ENCODE results near the gene CNIH3. TPM values are rescaled to one million over a fixed set of nuclear protein-coding genes. Genes with fewer than 3 reads are reported as not detected.

The CNIH3 gene
- total RNA-seq, 2 experiments from 2014 or later: 1.8 to 2.5 TPM

- H3K27me3 Mint-ChIP-seq: peaks cover 4% of the 10 kb centered on the region
- no peaks in the 10 kb centered on the region for H3K4me1 Mint-ChIP-seq (ENCODE audit: low read depth)
- Histone ChIP-seq H3K27ac (ENCODE audit: low read depth in 1 of 2, low read length in 2 of 2) (no peak overlapping the region), H3K4me1 (ENCODE audit: insufficient read depth, low read length) (no peaks in the 10 kb centered on the region), H3K36me3 (ENCODE audit: insufficient read depth, low read length) (no peaks in the 10 kb centered on the region), H3K9me3 (ENCODE audit: control insufficient read depth in 1 of 2, insufficient read depth in 1 of 2, low read length in 2 of 2) (peaks cover 5 to 8% of the 10 kb centered on the region in 2 experiments), H3K27me3 (ENCODE audit: control insufficient read depth in 1 of 2, insufficient read depth in 2 of 2, low read length in 2 of 2) (no peaks in the 10 kb centered on the region), H3K4me3 (ENCODE audit: low read length) (no peak overlapping the region)
- H3K36me3 Mint-ChIP-seq (ENCODE audit: low read depth): no peaks in the 10 kb centered on the region
- no peak overlapping the region for H3K27ac Mint-ChIP-seq
- DNase-seq (no peak), ATAC-seq (ENCODE audit: poor library complexity) (no peak)
- no peak for TF ChIP-seq CTCF (IDR thresholded peaks at IDR 0.05)
- H3K9me3 Mint-ChIP-seq: peaks cover 2% of the 10 kb centered on the region
- no peak overlapping the region for H3K4me3 Mint-ChIP-seq
- CTCF ChIA-PET: no interaction called here
- intact Hi-C loops (cut with DNase I, micrococcal nuclease): no loop called here
- POLR2A ChIA-PET: no interaction called here
Measured at GRCh38 chr1:224757508-224757907, 141.4 kb downstream of the CNIH3 start.

DNA sequence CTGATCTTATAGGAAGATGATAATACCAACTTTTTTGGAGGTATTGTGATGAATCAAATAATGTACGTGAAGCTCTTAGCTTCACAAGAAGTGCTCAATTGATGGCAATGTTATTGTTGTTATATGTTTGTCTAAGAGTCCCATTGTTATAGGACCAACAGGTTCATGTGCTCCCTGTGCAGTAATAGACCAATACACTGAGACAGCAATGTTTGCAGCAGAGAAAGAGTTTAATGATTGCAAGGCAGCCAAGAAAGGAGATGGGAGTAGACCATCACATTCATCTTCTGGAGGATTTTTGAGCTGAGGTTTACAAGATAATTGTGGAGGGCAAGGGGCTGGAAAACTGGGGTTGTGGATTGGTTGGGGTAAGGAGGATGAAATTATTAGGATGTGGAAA, 143.0 kb downstream of the CNIH3 start:
- ChIA-PET CTCF (no interaction called here), POLR2A (no interaction called here)
- DNase-seq (no peak), ATAC-seq (ENCODE audit: poor library complexity) (no peak)
- H3K27ac ChIP-seq (ENCODE audit: low read depth in 1 of 2, low read length in 2 of 2): no peak overlapping the region
- intact Hi-C loops (cut with DNase I, micrococcal nuclease): no loop called here
- no peak overlapping the region for H3K4me3 ChIP-seq (ENCODE audit: low read length)
- peaks cover 0 to 5% of the 10 kb centered on the region in 2 experiments for H3K27me3 ChIP-seq (ENCODE audit: control insufficient read depth in 1 of 2, insufficient read depth in 2 of 2, low read length in 2 of 2)
- Mint-ChIP-seq H3K9me3 (peaks cover 2% of the 10 kb centered on the region), H3K27me3 (peaks cover 5% of the 10 kb centered on the region), H3K4me1 (ENCODE audit: low read depth) (no peaks in the 10 kb centered on the region), H3K27ac (no peak overlapping the region), H3K4me3 (no peak overlapping the region), H3K36me3 (ENCODE audit: low read depth) (no peaks in the 10 kb centered on the region)
- no peaks in the 10 kb centered on the region for H3K4me1 ChIP-seq (ENCODE audit: insufficient read depth, low read length)
- no peaks in the 10 kb centered on the region for H3K36me3 ChIP-seq (ENCODE audit: insufficient read depth, low read length)
- peaks cover 5 to 8% of the 10 kb centered on the region in 2 experiments for H3K9me3 ChIP-seq (ENCODE audit: control insufficient read depth in 1 of 2, insufficient read depth in 1 of 2, low read length in 2 of 2)
- no peak for TF ChIP-seq CTCF (IDR thresholded peaks at IDR 0.05)

DNA sequence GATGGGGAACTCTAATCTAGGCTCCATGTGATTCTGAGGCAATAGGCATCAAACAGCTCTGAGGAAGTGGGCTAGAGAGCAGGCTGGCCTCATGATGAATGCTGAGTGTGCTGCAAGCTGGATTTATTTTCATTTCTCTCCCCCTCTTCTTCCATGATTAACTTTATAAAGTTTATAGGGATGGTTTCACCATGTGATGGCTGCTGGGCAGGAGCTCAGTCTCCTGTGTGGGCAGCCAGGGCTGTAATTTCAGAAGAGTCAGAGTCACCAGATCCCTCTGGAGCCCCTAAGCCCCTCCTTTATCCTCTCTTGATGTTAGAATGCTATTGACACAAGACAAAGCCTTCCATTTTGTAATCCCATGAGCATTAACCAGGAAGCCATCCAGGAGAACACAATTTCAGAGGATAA, 143.6 kb downstream of the CNIH3 start:
- H3K4me3 ChIP-seq (ENCODE audit: low read length): no peak overlapping the region
- POLR2A ChIA-PET: no interaction called here

More for the DNA sequence above, 143.6 kb downstream of the CNIH3 start:
- peaks cover 5 to 8% of the 10 kb centered on the region in 2 experiments for H3K9me3 ChIP-seq (ENCODE audit: control insufficient read depth in 1 of 2, insufficient read depth in 1 of 2, low read length in 2 of 2)
- DNase-seq (no peak), ATAC-seq (ENCODE audit: poor library complexity) (no peak)
- intact Hi-C loops (cut with DNase I, micrococcal nuclease): no loop called here
- no peak for TF ChIP-seq CTCF (IDR thresholded peaks at IDR 0.05)
- peaks cover 0 to 5% of the 10 kb centered on the region in 2 experiments for H3K27me3 ChIP-seq (ENCODE audit: control insufficient read depth in 1 of 2, insufficient read depth in 2 of 2, low read length in 2 of 2)
- CTCF ChIA-PET: no interaction called here
- Mint-ChIP-seq H3K27ac (no peak overlapping the region), H3K4me1 (ENCODE audit: low read depth) (no peaks in the 10 kb centered on the region), H3K27me3 (peaks cover 5% of the 10 kb centered on the region), H3K4me3 (no peak overlapping the region), H3K36me3 (ENCODE audit: low read depth) (no peaks in the 10 kb centered on the region), H3K9me3 (peaks cover 2% of the 10 kb centered on the region)
- no peaks in the 10 kb centered on the region for H3K36me3 ChIP-seq (ENCODE audit: insufficient read depth, low read length)
- no peak overlapping the region for H3K27ac ChIP-seq (ENCODE audit: low read depth in 1 of 2, low read length in 2 of 2)
- H3K4me1 ChIP-seq (ENCODE audit: insufficient read depth, low read length): no peaks in the 10 kb centered on the region
